GOT3 (cell line): ENCODE data around the gene ZNF362.
"Not testable (repeated sequence)": the region's sequence is repeated elsewhere in the genome, so short reads cannot be mapped to it uniquely, and the experiment has no call there.

Experiments
- DNase-seq: peaks from one replicate; lab custom pipeline; 2025; ENCODE audit warnings: mixed read lengths; lab: John Stamatoyannopoulos, UW

ZNF362 gene

DNA sequence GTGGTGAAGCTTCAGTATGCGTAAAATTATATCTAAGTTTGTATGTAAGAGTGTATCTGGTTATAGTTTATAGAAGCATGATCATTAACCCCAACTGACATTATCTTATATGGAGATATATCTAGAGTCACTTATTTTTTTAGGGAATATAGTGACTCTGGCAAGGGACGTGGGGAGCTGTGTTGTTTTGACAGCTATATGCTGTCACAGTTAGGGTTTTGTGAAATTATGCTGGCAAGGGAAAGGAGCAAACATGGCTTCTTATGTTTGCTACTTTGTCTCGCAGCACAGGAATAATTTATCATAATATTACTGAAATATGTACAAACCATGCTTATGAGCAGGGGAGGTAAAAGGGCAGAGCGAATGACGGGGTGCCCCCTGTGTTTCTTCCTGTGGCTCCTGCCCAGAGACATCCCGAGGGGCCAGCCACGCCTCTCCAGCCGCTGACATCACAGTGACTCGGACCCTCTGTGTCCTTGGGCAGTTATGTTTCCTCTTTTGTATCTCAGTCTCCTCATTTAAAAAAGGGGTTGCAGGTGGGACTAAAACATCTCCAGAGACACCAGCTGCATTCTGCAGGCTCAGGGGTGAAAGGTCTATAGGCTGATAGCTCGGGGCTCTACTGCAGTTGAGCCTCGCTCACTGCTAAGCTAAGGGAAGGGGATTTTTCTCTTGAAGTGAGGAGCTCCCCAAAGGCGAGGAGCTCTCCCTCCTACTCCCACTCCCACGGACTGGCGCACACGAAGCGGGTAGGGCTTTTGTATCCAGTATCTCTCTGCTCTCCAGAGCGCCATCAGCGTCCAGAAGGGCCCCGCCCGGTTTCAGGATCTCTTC, 49.7 kb downstream of the ZNF362 start:
- no peak for DNase-seq

- DNase-seq = no peak
Observed at GRCh38 chr1:33306653-33307493, 50.6 kb downstream of the ZNF362 start.

GRCh38 chr1:33307494-33307864, 51.2 kb downstream of the ZNF362 start:
- DNase-seq = no peak

DNA sequence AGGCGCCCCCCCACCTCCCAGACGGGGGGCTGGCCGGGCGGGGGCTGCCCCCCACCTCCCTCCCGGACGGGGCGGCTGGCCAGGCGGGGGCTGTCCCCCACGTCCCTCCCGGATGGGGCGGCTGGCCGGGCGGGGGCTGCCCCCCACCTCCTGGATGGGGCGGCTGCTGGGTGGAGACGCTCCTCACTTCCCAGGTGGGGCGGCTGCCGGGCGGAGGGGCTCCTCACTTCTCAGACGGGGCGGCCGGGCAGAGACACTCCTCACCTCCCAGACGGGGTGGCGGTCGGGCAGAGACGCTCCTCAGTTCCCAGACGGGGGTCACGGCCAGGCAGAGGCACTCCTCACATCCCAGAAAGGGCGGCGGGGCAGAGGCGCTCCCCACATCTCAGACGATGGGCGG, 53.1 kb downstream of the ZNF362 start:
- DNase-seq = not testable (repeated sequence)

DNA sequence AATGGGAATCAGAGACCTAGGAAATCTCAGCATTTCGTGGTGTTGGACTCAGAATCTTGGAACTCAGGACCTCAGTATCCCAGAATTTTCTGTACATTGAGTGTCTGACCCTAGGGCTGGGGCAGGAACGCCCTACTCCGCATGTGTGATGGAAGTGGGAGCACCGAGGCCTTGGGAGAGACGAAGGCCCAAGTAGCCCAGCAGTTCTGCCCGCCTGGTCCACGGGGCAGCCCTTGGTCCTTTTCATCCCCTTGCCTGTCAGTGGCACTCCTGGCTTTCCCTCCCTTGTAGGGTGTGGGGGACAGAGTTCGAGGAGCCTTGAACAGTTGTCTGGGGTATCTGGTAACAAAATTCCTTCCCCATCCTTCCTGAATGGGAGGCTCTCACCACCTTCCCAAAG, 54.4 kb downstream of the ZNF362 start:
- DNase-seq = no peak

DNA sequence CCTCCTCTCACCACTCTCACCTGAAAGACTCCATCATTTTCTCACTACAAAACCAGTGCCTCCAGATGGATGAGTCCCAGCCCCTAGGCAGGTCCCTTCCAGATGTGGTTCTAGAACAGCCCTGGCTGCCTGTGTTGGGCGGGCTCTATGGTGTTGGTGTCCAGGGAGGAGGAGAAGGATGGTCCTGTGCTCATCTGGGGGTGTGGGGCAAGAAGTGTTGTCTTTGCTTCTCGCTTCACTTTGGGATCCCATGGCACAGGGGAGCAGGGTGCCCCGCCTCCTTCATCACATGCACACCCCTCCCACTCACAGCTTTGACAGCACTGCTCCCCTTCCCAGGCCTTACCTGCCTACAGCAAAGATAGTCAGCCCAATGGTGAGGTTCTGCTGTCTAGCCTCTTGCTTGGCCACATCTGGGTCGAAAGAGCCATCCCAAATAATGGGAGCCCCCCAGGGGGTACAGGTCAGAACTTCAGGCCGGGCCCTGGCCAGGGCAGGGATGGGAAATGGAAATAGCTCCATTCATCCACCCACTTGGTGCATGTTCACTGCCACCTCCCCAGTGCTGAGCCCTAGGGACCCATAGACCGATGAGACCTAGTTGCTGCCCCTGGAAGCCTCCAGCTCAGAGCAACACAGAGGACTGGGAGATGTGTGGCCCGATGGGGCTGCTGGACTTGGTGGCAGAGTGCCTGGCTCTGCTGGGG, 55.6 kb downstream of the ZNF362 start:
- no peak for DNase-seq

DNA sequence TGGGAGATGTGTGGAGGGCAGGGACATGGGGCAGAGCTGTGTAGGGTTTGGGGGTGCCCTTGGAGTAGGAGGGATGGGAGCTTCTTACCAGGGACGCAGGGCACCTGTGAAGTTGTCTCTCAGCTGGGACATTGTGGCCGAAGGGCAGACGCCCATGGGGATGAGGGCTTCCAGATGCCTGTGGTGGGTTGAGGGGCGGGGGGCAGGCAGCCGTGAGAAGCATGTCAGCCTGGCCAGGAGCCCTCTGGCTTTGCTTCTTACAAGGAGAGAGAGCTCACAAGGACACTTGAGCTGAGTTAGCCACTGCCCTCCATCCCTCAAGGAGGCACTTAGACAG, 56.1 kb downstream of the ZNF362 start:
- DNase-seq = no peak

GRCh38 chr1:33314416-33314815, 58.1 kb downstream of the ZNF362 start:
- no peak for DNase-seq

- DNase-seq = no peak
Observed at GRCh38 chr1:33316601-33317000, 60.3 kb downstream of the ZNF362 start.

- DNase-seq = no peak
Observed at GRCh38 chr1:33317354-33317753, 61.1 kb downstream of the ZNF362 start.

DNA sequence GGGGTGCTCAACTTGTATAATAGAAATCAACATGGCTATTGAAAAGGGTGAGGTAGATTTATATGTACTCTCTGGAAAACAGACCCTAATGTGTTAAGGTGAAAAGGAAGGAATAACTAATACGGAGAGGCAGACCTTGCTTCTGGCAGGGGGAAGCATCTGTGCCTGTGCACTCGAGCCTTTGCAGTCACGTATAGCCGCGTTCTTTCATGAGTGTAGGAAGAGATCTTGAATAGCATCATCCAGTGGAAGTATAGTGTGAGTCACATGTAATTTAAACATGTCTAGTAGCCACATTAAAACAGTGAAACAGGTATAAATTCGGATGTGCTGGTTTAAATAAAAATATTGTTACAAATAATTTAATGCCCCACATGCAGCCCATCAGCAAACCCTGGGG, 61.7 kb downstream of the ZNF362 start:
- no peak for DNase-seq

DNA sequence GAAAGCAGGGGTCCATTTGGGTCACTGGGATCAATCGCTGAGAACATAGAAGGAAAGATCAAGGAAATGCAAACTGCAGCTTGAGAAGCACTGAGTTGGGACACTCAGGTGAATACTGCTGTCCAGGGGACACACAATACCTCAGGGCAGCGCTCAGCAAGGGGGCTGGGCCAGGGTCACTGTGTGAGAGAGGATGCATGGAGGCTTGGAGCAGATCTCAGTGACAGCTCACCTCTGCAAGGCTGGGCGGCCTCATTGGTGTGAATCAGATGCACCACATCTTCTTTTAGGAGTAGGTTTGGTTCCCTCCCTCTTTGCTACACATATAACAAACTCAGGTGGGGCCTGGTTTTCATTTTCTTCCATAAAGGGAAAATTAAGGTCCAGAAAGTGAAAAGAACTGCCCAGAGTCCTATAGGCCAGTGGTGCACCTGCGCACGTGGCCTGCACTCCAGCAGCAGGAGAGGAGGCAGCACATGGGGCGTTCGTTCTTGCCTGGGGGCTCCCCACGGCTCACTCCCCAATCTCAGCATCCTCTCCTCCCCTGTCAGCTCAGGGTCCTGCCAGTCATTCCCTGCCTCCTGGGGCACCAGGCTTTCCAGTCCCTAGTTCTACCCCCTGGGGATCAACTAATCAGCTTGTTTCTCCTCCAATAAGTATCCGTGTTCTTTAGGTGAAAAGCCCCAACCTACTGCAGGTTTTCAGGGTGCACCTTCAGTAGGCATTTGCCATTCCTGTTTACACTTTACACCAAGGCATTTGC, 63.1 kb downstream of the ZNF362 start:
- no peak for DNase-seq

- no peak for DNase-seq
Observed at GRCh38 chr1:33319949-33320618, 63.8 kb downstream of the ZNF362 start.

- DNase-seq = no peak
Observed at GRCh38 chr1:33320619-33321165, 64.4 kb downstream of the ZNF362 start, which contains the start of gene A3GALT2. TSS of gene A3GALT2 (minus strand) at chr1:33321098. CDS start at chr1:33321098, 0 bp downstream.

GRCh38 chr1:33321178-33321577, 64.9 kb downstream of the ZNF362 start:
- DNase-seq = no peak

DNA sequence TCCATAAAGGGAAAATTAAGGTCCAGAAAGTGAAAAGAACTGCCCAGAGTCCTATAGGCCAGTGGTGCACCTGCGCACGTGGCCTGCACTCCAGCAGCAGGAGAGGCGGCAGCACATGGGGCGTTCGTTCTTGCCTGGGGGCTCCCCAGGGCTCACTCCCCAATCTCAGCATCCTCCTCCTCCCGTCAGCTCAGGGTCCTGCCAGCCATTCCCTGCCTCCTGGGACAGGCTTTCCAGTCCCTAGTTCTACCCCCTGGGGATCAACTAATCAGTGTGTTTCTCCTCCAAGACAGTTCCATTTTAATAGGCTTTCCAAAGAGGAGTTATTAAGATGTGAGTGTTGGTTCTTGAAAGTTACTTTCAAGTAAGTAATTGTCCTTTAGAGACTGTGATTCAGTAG, 65.8 kb downstream of the ZNF362 start:
- DNase-seq = no peak

- no peak for DNase-seq
Observed at GRCh38 chr1:33322870-33323585, 66.7 kb downstream of the ZNF362 start.

- no peak for DNase-seq
Observed at GRCh38 chr1:33323663-33324477, 67.6 kb downstream of the ZNF362 start.
